ENCODE data around the gene AURKA.
"Not testable (repeated sequence)": the region's sequence is repeated elsewhere in the genome, so short reads cannot be mapped to it uniquely, and the experiment has no call there.

The AURKA gene

DNA sequence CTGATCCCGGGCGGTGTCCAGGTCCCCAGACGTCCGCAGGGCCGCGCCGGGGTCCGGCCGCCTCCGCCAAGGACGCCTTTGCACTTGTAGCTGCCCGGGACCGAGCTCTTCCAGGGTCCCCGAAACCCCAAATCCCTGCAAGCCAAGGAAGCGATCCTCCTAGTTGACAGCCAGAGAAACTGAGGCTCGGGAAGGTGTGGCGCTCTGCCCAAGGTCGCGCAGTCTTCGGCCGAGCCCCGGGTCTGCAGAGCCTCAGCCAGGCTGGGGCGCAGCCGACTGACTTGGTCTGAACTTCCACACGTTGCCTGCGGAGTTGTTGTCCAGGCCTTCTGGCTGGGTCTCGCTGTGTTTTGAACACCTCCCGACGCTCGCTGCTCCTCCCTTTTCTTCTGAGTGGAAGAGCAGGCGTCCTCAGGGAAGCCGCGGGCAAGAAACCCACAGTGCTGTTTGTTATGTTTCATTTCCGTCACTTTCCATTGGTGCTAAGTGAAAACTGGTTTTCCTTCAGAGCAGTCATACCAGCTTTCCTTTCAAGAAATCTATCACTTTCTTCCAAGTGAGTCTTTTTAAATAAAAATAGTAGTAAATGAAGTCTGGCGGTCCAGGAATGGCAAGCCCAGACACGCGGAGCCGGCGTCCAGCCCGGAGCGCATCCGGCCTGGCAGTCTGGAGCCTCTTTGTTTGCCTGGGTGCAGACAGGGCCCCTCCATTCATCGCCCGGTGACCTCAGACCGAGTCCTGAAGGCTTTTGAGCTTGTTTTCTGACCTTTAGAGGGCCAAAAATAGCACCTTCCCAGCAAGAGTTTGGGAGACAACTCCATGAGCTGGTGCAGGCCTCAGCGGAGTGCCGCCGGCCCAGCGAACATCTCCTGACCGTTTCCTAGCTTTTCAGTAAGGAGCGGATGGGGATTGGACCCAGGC lies 32.5 kb downstream of the AURKA start:
- DNase-seq (ENCODE audit: low read depth), result no peak

GRCh38 chr20:56358600-56359211 lies 33.3 kb downstream of the AURKA start, which contains the start of gene FAM210B:
TSS of gene FAM210B (plus strand) at chr20:56358974. CDS start at chr20:56359006, 32 bp downstream.
- DNase-seq (ENCODE audit: low read depth), result peak; percentile 70

DNA sequence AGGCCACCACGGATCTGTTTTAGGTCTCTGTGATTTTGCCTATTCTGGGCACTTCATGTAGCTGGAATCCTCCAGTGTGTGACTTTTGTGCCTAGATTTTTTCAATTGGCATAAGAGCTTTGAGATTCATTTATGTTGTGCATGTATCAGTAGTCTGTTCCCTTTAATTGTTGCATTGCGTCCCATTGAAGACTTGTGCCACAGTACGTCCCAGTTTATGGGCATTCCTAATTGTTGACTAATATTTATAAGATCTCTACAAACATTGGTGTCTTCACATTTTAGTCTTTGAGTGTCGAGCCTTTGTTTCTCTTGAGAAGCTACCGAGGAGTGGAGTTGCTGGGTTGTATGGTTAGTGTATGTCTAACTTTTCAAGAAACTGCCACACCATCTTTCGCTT lies 33.9 kb downstream of the AURKA start:
- no peak for DNase-seq (ENCODE audit: low read depth)

- DNase-seq (ENCODE audit: low read depth), result no peak
Observed at GRCh38 chr20:56353356-56353755, 38.7 kb downstream of the AURKA start.

GRCh38 chr20:56352345-56353055 lies 39.5 kb downstream of the AURKA start:
- no peak for DNase-seq (ENCODE audit: low read depth)

DNA sequence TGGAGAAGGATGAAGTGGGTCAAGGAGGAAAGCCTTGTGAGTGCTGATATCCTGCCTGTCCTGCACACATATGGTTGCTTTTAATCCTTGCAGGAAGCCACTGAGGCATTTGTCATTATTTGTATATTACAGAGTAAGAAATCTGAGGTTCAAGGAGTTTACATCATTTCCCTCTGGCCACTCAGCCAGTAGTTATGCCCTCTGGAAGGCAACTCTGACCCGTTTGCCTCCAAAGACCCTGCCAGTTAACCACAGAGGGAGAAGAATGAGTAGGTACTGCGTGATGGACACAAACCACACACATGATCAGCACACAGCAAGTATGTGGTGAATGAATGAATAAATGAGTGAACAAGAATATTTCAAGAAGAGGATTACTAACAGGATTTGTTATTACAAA lies 41.2 kb downstream of the AURKA start:
- DNase-seq (ENCODE audit: low read depth), result no peak

- no peak for DNase-seq (ENCODE audit: low read depth)
Observed at GRCh38 chr20:56348746-56349145, 43.3 kb downstream of the AURKA start.

DNA sequence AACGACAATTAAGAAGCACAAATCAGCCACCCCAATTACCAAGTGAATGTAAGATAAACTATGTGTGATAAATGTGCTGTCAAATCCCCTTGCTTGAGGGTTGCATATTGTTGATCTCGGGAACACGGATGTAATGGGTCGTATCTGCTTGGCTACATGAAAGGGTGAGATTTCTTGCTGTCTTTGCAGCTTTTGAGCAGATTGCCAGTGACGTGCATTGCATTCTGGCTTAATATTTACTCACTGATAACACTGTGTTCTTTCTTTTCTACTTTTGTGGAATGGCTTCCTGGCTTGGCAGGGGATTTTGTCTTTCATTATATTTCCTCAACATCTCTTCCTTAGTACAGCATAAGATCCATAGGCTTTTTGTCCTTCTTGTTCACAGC lies 43.7 kb downstream of the AURKA start:
- DNase-seq (ENCODE audit: low read depth), result no peak

DNA sequence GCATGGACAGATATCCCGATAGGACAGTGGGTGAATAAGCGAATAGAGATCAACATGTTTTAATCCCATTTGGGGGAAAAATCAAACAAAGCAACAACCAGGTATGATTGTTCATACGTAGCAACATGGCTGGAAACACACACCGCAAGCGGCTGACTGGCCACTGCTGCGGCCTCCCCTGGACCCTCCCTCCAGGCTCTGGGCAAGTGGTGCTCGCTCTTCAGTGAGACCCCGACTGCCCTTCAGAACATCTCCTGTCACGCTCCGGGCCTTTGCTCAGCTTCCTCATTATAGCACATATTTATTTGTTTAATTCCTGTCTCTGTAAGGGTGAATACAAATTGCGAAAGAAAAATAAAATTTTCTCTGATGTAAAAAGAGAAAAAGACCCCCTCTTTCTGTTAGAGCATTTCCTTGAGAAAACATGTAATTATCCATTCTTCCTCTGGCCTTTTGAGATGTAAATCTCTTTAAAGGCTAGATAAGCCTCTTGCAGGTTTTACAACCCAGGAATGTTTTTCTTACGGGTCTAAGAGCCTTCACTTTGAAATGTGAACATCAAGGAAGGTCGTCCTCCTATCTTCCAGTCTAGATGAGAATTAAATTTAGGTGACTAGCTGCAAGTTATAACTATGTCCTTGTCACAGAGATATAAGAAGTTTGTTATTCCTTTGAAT lies 44.2 kb downstream of the AURKA start:
- no peak for DNase-seq (ENCODE audit: low read depth)

DNA sequence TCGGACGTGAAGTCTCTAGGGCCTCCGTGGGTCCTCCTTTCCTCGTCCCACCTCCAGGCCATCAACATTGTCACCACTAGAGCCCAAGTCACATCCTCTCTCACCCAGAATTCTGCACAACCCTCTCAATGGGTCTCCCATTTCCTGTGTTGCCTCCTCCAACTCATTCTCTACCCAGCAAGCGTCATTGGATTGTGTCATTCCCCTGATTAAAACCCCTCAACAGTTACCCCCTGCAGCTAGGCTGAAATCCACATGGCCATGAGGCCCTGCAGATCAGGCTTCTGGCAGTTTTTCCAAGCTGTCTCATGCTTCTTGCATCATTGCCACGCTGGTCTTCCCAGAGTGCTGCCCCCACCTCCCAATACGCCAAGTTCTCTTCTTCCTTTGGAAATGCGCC lies 46.1 kb downstream of the AURKA start:
- no peak for DNase-seq (ENCODE audit: low read depth)

- DNase-seq (ENCODE audit: low read depth), result no peak
Observed at GRCh38 chr20:56343861-56344381, 48.1 kb downstream of the AURKA start.

DNA sequence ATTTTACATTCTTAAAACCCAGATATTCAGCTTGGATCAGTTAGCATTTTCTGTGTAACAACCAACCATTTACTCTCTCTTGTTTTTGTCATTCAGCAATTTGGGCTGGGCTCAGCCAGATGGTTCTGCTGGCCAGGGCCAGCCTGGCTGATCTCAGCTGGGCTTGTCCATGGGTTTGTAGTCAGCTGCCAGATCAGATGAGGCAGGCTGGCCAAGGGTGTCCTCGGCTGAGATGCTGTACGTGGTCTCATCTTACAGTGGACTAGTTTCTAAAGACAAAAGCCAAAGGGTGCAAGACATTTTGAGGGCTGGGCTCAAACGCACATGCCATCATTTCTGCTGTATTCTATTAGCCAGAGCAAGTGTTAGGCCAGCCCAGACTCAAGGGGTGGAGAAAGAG lies 49.2 kb downstream of the AURKA start:
- DNase-seq (ENCODE audit: low read depth), result no peak

DNA sequence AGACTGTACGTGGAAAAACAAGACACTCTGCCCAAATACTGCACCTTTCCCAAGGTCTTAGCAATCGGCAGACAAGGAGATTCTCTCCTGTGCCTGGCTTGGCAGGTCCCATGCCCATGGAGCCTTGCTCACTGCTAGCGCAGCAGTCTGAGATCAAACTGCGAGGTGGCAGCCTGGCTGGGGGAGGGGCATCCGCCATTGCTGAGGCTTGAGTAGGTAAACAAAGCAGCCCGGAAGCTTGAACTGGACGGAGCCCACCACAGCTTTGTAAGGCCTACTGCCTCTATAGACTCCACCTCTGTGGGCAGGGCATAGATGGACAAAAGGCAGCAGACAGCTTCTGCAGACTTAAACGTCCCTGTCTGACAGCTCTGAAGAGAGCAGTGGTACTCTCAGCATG lies 55.3 kb downstream of the AURKA start:
- DNase-seq (ENCODE audit: low read depth), result not testable (repeated sequence)

- DNase-seq (ENCODE audit: low read depth), result no peak
Observed at GRCh38 chr20:56328861-56329260, 63.2 kb downstream of the AURKA start.

GRCh38 chr20:56324806-56325205 lies 67.2 kb downstream of the AURKA start:
- no peak for DNase-seq (ENCODE audit: low read depth)

GRCh38 chr20:56323656-56324055 lies 68.4 kb downstream of the AURKA start:
- no peak for DNase-seq (ENCODE audit: low read depth)

GRCh38 chr20:56323206-56323605 lies 68.8 kb downstream of the AURKA start:
- DNase-seq (ENCODE audit: low read depth), result no peak

- no peak for DNase-seq (ENCODE audit: low read depth)
Observed at GRCh38 chr20:56322681-56323080, 69.3 kb downstream of the AURKA start.

Measured in T-helper 22 cell (primary cell).